Activated gamma-delta T cell treated with Interleukin-2 at 50 U/mL for 16 hours (primary cell): Measurements from ENCODE around the gene NIM1K.
"Not testable (repeated sequence)": the region's sequence is repeated elsewhere in the genome, so short reads cannot be mapped to it uniquely, and the experiment has no call there.

Experiments used
- DNase-seq: peaks from one replicate; pipeline ENCODE4 v3.0.0-alpha.2; 2020

The NIM1K gene

GRCh38 chr5:43316421-43316820, 124.4 kb downstream of the NIM1K start:
- no peak for DNase-seq

- no peak for DNase-seq
Observed at GRCh38 chr5:43320846-43321245, 128.8 kb downstream of the NIM1K start.

GRCh38 chr5:43323488-43323887, 131.5 kb downstream of the NIM1K start:
- DNase-seq = not testable (repeated sequence)

- DNase-seq = not testable (repeated sequence)
Observed at GRCh38 chr5:43325624-43326023, 133.6 kb downstream of the NIM1K start.
